DMS79 treated with DMSO at 0.1 percent for 48 hours (cell line): ENCODE measurements around the gene FER.
A peak's percentile ranks its signal among the peaks of the same experiment; 100 is the strongest.
"Not testable (repeated sequence)": the region's sequence is repeated elsewhere in the genome, so short reads cannot be mapped to it uniquely, and the experiment has no call there.

Source experiments
- DNase-seq: peaks from one replicate; lab custom pipeline; 2025; lab: John Stamatoyannopoulos, UW

Gene FER

GRCh38 chr5:109125755-109126429, 378.2 kb downstream of the FER start:
- DNase-seq = peak; percentile 15

- no peak for DNase-seq
These were observed 378.8 kb downstream of the FER start for GRCh38 chr5:109126481-109126880.

GRCh38 chr5:109136906-109137305, 389.2 kb downstream of the FER start:
- no peak for DNase-seq

- no peak for DNase-seq
These were observed 393.8 kb downstream of the FER start for GRCh38 chr5:109141222-109142200.

- no peak for DNase-seq
These were observed 395.3 kb downstream of the FER start for GRCh38 chr5:109143031-109143430.

GRCh38 chr5:109145139-109145538, 397.4 kb downstream of the FER start:
- no peak for DNase-seq

GRCh38 chr5:109146591-109146990, 398.9 kb downstream of the FER start:
- no peak for DNase-seq

- no peak for DNase-seq
These were observed 404.9 kb downstream of the FER start for GRCh38 chr5:109152565-109152964.

- no peak for DNase-seq
These were observed 407.9 kb downstream of the FER start for GRCh38 chr5:109155625-109156024.

GRCh38 chr5:109156885-109157284, 409.2 kb downstream of the FER start:
- no peak for DNase-seq

- DNase-seq = no peak
These were observed 412.8 kb downstream of the FER start for GRCh38 chr5:109160468-109160867.

GRCh38 chr5:109161914-109162683, 414.4 kb downstream of the FER start:
- no peak for DNase-seq

- no peak for DNase-seq
These were observed 415.6 kb downstream of the FER start for GRCh38 chr5:109163336-109163735.

GRCh38 chr5:109164001-109164400, 416.3 kb downstream of the FER start:
- no peak for DNase-seq

GRCh38 chr5:109167586-109167985, 419.9 kb downstream of the FER start:
- no peak for DNase-seq

GRCh38 chr5:109168151-109168550, 420.5 kb downstream of the FER start:
- no peak for DNase-seq

GRCh38 chr5:109170629-109171350, 423.1 kb downstream of the FER start:
- no peak for DNase-seq

GRCh38 chr5:109171437-109172073, 423.9 kb downstream of the FER start:
- not testable (repeated sequence) for DNase-seq

GRCh38 chr5:109173036-109173794, 425.5 kb downstream of the FER start:
- DNase-seq = no peak

- DNase-seq = no peak
These were observed 429.5 kb downstream of the FER start for GRCh38 chr5:109177227-109177626.
